Pulmonary artery endothelial cell (primary cell): ENCODE data around the gene PSKH1. TPM values are rescaled to one million over a fixed set of nuclear protein-coding genes. Genes with fewer than 3 reads are reported as not detected.

Experiments
- DNase-seq: peaks from one replicate; pipeline ENCODE4 v3.0.0-alpha.2; 2011; ENCODE audit warnings: low read depth, low spot score
- total RNA-seq: library from RNA; depleted of rRNA; stranded (reverse); fragments of >200 nt; gene quantifications from 2 replicates; pipeline ENCODE4 v1.2.3, GENCODE V29; 2014

Gene PSKH1
- total RNA-seq, 1 donor from 2014 or later, result 15.4 TPM

GRCh38 chr16:67939507-67940445 lies 46.7 kb downstream of the PSKH1 start:
- DNase-seq, result no peak

- DNase-seq, result no peak
Observed at GRCh38 chr16:67940446-67941089, 47.5 kb downstream of the PSKH1 start.

DNA sequence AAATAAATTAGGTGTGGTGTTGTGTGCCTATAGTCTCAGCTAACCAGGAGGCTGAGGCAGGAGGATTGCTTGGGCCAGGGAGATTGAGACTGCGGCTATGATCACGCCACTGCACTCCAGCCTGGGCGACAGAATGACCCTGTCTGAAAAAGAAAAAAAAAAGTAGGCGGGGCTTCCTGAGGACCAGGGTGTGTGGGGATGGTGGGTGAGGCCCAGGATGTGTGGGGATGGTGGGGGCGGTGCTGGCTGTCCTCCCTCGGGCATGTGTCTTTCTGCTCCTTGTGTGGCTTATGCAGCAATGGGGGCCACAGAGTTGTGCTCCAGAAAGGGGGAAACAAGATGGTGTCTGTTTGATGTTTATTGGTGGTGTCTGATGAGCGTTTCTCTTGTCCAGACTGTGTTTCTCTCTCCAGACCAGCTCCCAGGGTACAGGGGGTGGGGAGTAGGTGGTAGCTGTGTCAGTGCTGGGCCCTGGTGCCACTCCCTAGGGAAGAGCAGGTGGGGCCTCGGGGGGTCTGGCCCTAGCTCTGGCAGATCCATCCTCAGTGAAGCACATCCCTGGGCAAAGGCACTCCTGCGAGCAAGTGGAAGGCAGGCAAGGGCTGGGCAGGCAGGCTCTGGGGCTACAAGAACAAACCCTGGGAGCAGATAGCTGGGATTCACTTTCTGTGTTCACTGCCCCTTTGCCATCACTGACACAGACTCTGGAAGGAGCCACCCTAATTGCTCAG lies 48.6 kb downstream of the PSKH1 start:
- no peak for DNase-seq

- DNase-seq, result no peak
Observed at GRCh38 chr16:67942200-67942509, 49.1 kb downstream of the PSKH1 start.

DNA sequence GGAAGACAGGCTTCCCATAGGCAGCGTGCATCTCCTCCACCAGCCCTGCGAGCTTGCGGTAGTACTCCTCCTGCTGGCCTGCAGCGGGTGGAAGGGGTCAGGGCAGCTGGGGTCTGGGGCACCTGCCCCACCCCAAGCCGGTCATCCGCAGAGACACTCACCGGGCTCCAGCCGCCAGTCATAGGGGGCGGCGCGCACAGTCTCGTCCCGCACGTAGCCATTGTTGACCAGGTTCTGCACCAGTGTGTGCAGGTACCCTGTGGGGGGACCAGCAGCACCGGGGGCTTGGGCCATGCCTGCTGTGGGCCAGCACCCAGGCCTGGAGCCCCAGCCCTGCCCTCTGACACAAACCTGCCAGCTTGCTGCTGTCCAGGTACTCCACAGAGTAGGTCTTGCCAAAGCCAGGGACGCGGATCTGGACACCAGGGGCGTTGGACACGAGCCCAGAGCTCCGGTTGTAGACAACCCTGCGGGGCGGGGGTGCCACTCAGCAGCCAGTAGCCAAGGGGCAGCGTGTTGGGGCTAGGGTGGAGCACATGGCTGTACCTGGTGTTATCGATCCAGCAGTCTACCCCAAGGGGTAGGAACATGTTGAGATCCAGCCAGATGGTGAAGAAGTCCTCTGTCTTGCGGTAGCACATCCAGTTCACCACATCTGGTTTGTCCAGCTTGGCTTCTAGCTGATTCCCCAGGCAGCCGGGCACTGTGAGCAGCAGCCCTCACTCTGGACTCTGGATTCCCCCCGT lies 49.6 kb downstream of the PSKH1 start:
- DNase-seq, result no peak

- DNase-seq, result no peak
Observed at GRCh38 chr16:67943256-67943618, 50.2 kb downstream of the PSKH1 start.

GRCh38 chr16:67943619-67944504 lies 50.8 kb downstream of the PSKH1 start, which contains the start of gene LCAT:
Gene LCAT (minus strand): TSS chr16:67944120. CDS start chr16:67944101, 19 bp downstream.
- no peak for DNase-seq

GRCh38 chr16:67944690-67945391 lies 51.8 kb downstream of the PSKH1 start:
- no peak for DNase-seq

GRCh38 chr16:67945392-67945933 lies 52.4 kb downstream of the PSKH1 start:
- DNase-seq, result no peak

DNA sequence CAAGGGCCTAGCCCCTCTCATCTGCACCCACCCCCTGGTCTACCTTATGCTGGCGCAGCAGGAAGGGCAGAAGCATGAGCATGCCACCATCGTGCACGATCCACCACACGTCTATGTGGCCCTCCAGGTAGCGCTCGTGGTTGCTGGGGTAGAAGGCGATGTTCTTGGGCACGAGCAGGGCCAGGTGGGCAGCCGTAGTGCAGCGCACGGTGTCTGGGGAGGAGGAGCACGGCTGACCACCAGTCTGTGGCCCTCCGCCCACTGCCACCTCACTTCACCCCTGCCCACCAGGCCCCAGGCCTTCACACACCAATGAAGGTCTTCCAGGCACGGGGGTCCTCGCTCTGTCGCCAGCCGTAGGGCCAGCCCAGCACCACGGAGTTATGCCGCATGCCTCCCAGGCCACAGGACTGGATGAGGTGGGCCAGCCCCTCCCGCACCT lies 53.1 kb downstream of the PSKH1 start:
- DNase-seq, result no peak

GRCh38 chr16:67946966-67947558 lies 54.0 kb downstream of the PSKH1 start:
- DNase-seq, result no peak

GRCh38 chr16:67948015-67948414 lies 55.0 kb downstream of the PSKH1 start:
- DNase-seq, result no peak

DNA sequence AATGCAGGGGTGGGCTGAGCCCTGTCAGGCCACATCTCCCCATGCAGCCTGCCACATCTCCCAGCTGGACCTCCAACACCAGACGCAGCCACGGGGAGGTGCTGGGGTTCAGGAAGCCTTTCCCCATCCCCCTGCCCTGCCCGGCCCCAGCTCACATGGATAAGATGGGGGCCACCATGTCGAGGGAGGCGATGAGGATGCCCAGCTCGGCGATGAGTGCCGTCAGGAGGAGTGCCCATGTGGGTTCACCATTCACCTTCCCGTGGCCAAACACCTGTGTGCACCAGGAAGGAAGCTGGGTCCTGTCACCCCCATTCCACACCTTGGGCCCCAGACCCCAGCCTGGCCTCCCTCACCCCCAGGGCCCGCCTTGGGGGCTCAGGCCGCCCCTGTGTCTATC lies 56.6 kb downstream of the PSKH1 start:
- DNase-seq, result no peak

GRCh38 chr16:67950335-67950843 lies 57.3 kb downstream of the PSKH1 start:
- no peak for DNase-seq

DNA sequence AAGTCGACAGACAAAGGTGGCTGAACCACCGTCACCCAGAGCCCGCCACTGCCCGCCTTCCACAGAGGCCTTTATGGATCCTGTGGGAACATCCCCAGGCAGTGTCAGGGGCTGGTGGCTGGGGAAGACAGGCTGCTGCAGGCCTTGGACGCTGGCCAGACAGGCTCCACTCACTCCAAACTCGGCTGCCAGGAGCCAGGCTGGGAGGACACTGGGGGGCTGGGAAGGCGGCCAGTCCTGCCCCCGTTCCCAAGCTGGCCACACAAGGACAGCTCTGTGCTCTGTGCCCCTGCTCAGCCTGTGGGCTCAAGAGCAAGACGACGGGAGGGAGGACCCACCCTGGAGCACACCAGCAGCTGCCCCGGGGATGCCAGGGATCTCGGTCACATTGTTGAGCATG lies 58.4 kb downstream of the PSKH1 start:
- no peak for DNase-seq

- no peak for DNase-seq
Observed at GRCh38 chr16:67953641-67954375, 60.8 kb downstream of the PSKH1 start.

GRCh38 chr16:67954421-67955196 lies 61.6 kb downstream of the PSKH1 start:
- no peak for DNase-seq
